ENCODE data around the gene JAK3. TPM values are rescaled to one million over a fixed set of nuclear protein-coding genes. Genes with fewer than 3 reads are reported as not detected.

Gene JAK3
- total and polyA plus RNA-seq, 2 of the 13 experiments (the other 11 are each of a cell fraction or from before 2014, with no cell fraction given), result 3.4 to 18.6 TPM

- POLR2A ChIA-PET, result no interaction called here
- intact Hi-C loops (cut with micrococcal nuclease; ENCODE audit: unreplicated experiment), result no loop called here
- WGBS (ENCODE audit: low lambda C conversion rate), result 92% methylated on average over 2 of the region's 3 CpGs
- H3K36me3 ChIP-seq (replicated peaks in 1 of 2; ENCODE audit: control insufficient read depth in 1 of 2, insufficient read depth in 2 of 2, low read length in 2 of 2), result peaks cover 0 to 2% of the 10 kb centered on the region in 2 experiments; a peak in 2 of 5 replicates
- CTCF ChIA-PET (ENCODE audit: low intra/inter-chr PET ratio, low total read pairs), result no interaction called here
- no peak overlapping the region for H3K4me3 ChIP-seq (replicated peaks in 1 of 3; ENCODE audit: insufficient read depth in 1 of 3, low read depth in 2 of 3, low read length in 3 of 3)
- FAIRE-seq (no peak), DNase-seq (ENCODE audit: low spot score) (no peak), ATAC-seq (no peak)
- H3K4me2 ChIP-seq (ENCODE audit: low read depth, low read length), result no peak overlapping the region
- no peaks in the 10 kb centered on the region for H3K79me2 ChIP-seq (ENCODE audit: insufficient read depth, low read length)
- BruUV-seq (replicated peaks), result no TSS peak
- H3K27ac ChIP-seq (ENCODE audit: extremely low read length, insufficient read depth, low read length), result no peak overlapping the region
- no peak overlapping the region for H2AFZ ChIP-seq (ENCODE audit: low read length)
- H3K9me3 ChIP-seq (ENCODE audit: low read length), result no peaks in the 10 kb centered on the region
- no peaks in the 10 kb centered on the region for H4K20me1 ChIP-seq (ENCODE audit: insufficient read depth, low read length)
- in situ Hi-C loops (cut with HindIII; ENCODE audit: extremely low pct_ligation_motif_present, low pct_unique_long_range_greater_than_20kb), result no loop called here
- H3K9ac ChIP-seq (ENCODE audit: insufficient read depth, low read depth, low read length), result no peak overlapping the region
- H3K4me1 ChIP-seq (ENCODE audit: insufficient read depth, low read length), result no peaks in the 10 kb centered on the region
- no peaks in the 10 kb centered on the region for H3K27me3 ChIP-seq (ENCODE audit: control insufficient read depth in 1 of 2, insufficient read depth in 2 of 2, low read length in 2 of 2)
- TF ChIP-seq CAMTA2 (CRISPR knock-in tag; IDR thresholded peaks at IDR 0.05; ENCODE audit: borderline replicate concordance) (no peak), ATF5 (CRISPR knock-in tag; IDR thresholded peaks at IDR 0.05; ENCODE audit: low read depth) (no peak), MXD3 (CRISPR knock-in tag; IDR thresholded peaks at IDR 0.05) (no peak), ZFP41 (CRISPR knock-in tag; IDR thresholded peaks at IDR 0.05; ENCODE audit: borderline replicate concordance) (no peak), BRD4 (CRISPR knock-in tag; IDR thresholded peaks at IDR 0.05) (no peak), ZNF281 (CRISPR knock-in tag; IDR thresholded peaks at IDR 0.05; ENCODE audit: borderline replicate concordance) (no peak), ZNF510 (CRISPR knock-in tag; IDR thresholded peaks at IDR 0.05; ENCODE audit: low read depth) (no peak), ARID4A (CRISPR knock-in tag; IDR thresholded peaks at IDR 0.05; ENCODE audit: borderline replicate concordance) (no peak), ESRRA (CRISPR knock-in tag; IDR thresholded peaks at IDR 0.05; ENCODE audit: low read depth) (no peak), DRAP1 (CRISPR knock-in tag; IDR thresholded peaks at IDR 0.05) (no peak), ZNF326 (CRISPR knock-in tag; IDR thresholded peaks at IDR 0.05; ENCODE audit: borderline replicate concordance) (no peak), ZNF644 (CRISPR knock-in tag; IDR thresholded peaks at IDR 0.05; ENCODE audit: low read depth) (no peak)
Observed at GRCh38 chr19:17806945-17807344, 40.8 kb downstream of the JAK3 start.
